ENCODE data around the gene BTBD16.

DNA sequence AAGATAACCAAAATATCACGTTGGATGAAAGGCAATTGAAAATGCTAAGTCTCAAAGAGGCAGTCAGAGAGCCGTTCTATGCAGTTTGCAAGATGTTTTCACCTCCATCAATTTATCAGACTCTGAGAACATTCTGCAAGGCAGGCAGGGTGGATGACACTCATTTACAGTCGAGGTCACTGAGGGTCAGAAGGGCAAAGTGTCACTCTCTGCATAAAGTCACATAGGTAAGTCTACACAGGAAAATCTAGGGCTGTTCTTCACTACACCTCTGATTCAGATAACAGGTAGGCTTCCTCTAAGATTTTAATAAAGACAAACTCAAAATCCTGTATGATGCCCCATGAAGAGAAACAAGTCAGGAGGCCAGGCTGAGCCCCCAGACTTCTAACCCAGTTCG lies 102.0 kb downstream of the BTBD16 start:
- TF ChIP-seq POLR2A (IDR thresholded peaks at IDR 0.05): no peak
- TF ChIP-seq, protein P1, sequence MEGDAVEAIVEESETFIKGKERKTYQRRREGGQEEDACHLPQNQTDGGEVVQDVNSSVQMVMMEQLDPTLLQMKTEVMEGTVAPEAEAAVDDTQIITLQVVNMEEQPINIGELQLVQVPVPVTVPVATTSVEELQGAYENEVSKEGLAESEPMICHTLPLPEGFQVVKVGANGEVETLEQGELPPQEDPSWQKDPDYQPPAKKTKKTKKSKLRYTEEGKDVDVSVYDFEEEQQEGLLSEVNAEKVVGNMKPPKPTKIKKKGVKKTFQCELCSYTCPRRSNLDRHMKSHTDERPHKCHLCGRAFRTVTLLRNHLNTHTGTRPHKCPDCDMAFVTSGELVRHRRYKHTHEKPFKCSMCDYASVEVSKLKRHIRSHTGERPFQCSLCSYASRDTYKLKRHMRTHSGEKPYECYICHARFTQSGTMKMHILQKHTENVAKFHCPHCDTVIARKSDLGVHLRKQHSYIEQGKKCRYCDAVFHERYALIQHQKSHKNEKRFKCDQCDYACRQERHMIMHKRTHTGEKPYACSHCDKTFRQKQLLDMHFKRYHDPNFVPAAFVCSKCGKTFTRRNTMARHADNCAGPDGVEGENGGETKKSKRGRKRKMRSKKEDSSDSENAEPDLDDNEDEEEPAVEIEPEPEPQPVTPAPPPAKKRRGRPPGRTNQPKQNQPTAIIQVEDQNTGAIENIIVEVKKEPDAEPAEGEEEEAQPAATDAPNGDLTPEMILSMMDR (IDR thresholded peaks at IDR 0.05): no peak

All from testis (tissue), 2 donors.